OCI-LY1 (cell line): ENCODE results near the gene RYR1.

ENCODE experiments used
- CTCF ChIP-seq: fragments of 200-600 bp; sonication (generic), shearing (Covaris generic); IDR thresholded peaks from 2 replicates; pipeline ENCODE4 v1.5.1; 2017; ENCODE audit warnings: mild to moderate bottlenecking, antibody characterized with exemption, low read length, moderate library complexity, mixed read lengths
- EZH2 ChIP-seq: fragments of 200-600 bp; sonication (generic), shearing (Covaris generic); IDR thresholded peaks from 2 replicates; pipeline ENCODE4 v1.8.0; 2017; ENCODE audit warnings: borderline replicate concordance, mixed run types, mild to moderate bottlenecking, antibody characterized with exemption, low read length, moderate library complexity, mixed read lengths

GRCh38 chr19:38385057-38385803 is 48.3 kb upstream of the RYR1 start:
- TF ChIP-seq CTCF (no peak), EZH2 (no peak)
